HEK293 (cell line): ENCODE data around the gene ADGB.

Experiments used
- BCL11A ChIP-seq: fragments of 450-650 bp; formaldehyde crosslinking; IDR thresholded peaks from 2 replicates; pipeline ENCODE4 v1.5.1; 2016; ENCODE audit warnings: low read depth, missing biosample characterization, missing genetic modification characterization
- MEIS1 ChIP-seq: sonication (generic); formaldehyde crosslinking; IDR thresholded peaks from 2 replicates; pipeline ENCODE4 v1.8.1; 2022; ENCODE audit warnings: missing genetic modification reagents, mild to moderate bottlenecking, borderline replicate concordance
- PRDM4 ChIP-seq: fragments of 450-650 bp; formaldehyde crosslinking; IDR thresholded peaks from 2 replicates; pipeline ENCODE4 v1.5.1; 2017; ENCODE audit warnings: missing biosample characterization, missing genetic modification characterization
- PRDM6 ChIP-seq: fragments of 450-650 bp; formaldehyde crosslinking; IDR thresholded peaks from 2 replicates; pipeline ENCODE4 v1.5.1; 2017; ENCODE audit warnings: missing biosample characterization, missing genetic modification characterization
- RBAK ChIP-seq: fragments of 450-650 bp; formaldehyde crosslinking; IDR thresholded peaks from 2 replicates; pipeline ENCODE4 v1.5.1; 2016; ENCODE audit warnings: missing biosample characterization, missing genetic modification characterization
- ZBTB6 ChIP-seq: fragments of 450-650 bp; formaldehyde crosslinking; IDR thresholded peaks from 2 replicates; pipeline ENCODE4 v1.5.1; 2017; ENCODE audit warnings: missing biosample characterization, missing genetic modification characterization
- ZNF132 ChIP-seq: fragments of 450-650 bp; formaldehyde crosslinking; IDR thresholded peaks from 2 replicates; pipeline ENCODE4 v1.5.1; 2017; ENCODE audit warnings: missing biosample characterization, missing genetic modification characterization, borderline replicate concordance
- ZNF133 ChIP-seq: fragments of 450-650 bp; formaldehyde crosslinking; IDR thresholded peaks from 2 replicates; pipeline ENCODE4 v1.5.1; 2016; ENCODE audit warnings: missing biosample characterization, missing genetic modification characterization
- ZNF138 ChIP-seq: fragments of 450-650 bp; formaldehyde crosslinking; IDR thresholded peaks from 2 replicates; pipeline ENCODE4 v1.5.1; 2016; ENCODE audit warnings: missing biosample characterization, missing genetic modification characterization, borderline replicate concordance
- ZNF146 ChIP-seq: fragments of 450-650 bp; formaldehyde crosslinking; IDR thresholded peaks from 2 replicates; pipeline ENCODE4 v1.5.1; 2016; ENCODE audit warnings: missing biosample characterization, missing genetic modification characterization
- ZNF175 ChIP-seq: fragments of 450-650 bp; formaldehyde crosslinking; IDR thresholded peaks from 2 replicates; pipeline ENCODE4 v1.5.1; 2016; ENCODE audit warnings: missing biosample characterization, missing genetic modification characterization
- ZNF223 ChIP-seq: fragments of 450-650 bp; formaldehyde crosslinking; IDR thresholded peaks from 2 replicates; pipeline ENCODE4 v1.5.1; 2016; ENCODE audit warnings: missing biosample characterization, missing genetic modification characterization
- ZNF350 ChIP-seq: fragments of 450-650 bp; formaldehyde crosslinking; IDR thresholded peaks from 2 replicates; pipeline ENCODE4 v1.5.0; 2017; ENCODE audit warnings: missing biosample characterization, mild to moderate bottlenecking, missing genetic modification characterization
- ZNF362 ChIP-seq: fragments of 450-650 bp; formaldehyde crosslinking; IDR thresholded peaks from 2 replicates; pipeline ENCODE4 v1.5.1; 2016; ENCODE audit warnings: missing biosample characterization, missing genetic modification characterization
- ZNF488 ChIP-seq: fragments of 450-650 bp; formaldehyde crosslinking; IDR thresholded peaks from 2 replicates; pipeline ENCODE4 v1.5.1; 2016; ENCODE audit warnings: missing biosample characterization, missing genetic modification characterization
- ZNF521 ChIP-seq: fragments of 450-650 bp; formaldehyde crosslinking; IDR thresholded peaks from 2 replicates; pipeline ENCODE4 v1.5.1; 2017; ENCODE audit warnings: missing biosample characterization, mild to moderate bottlenecking, missing genetic modification characterization
- ZNF529 ChIP-seq: fragments of 450-650 bp; formaldehyde crosslinking; IDR thresholded peaks from 2 replicates; pipeline ENCODE4 v1.5.1; 2017; ENCODE audit warnings: missing genetic modification characterization, missing biosample characterization; ENCODE audit not compliant: insufficient replicate concordance
- ZNF549 ChIP-seq: fragments of 450-650 bp; IDR thresholded peaks from 2 replicates; pipeline ENCODE4 v1.5.1; 2018; ENCODE audit warnings: missing biosample characterization, missing genetic modification characterization, mild to moderate bottlenecking, inconsistent platforms, moderate library complexity
- ZNF560 ChIP-seq: fragments of 450-650 bp; formaldehyde crosslinking; IDR thresholded peaks from 2 replicates; pipeline ENCODE4 v1.5.1; 2017; ENCODE audit warnings: missing biosample characterization, missing genetic modification characterization, borderline replicate concordance
- ZNF580 ChIP-seq: fragments of 450-650 bp; formaldehyde crosslinking; IDR thresholded peaks from 2 replicates; pipeline ENCODE4 v1.5.1; 2016; ENCODE audit warnings: missing biosample characterization, missing genetic modification characterization
- ZNF600 ChIP-seq: fragments of 450-650 bp; formaldehyde crosslinking; IDR thresholded peaks from 2 replicates; pipeline ENCODE4 v1.5.1; 2016; ENCODE audit warnings: missing biosample characterization, missing genetic modification characterization
- ZNF621 ChIP-seq: fragments of 450-650 bp; formaldehyde crosslinking; IDR thresholded peaks from 2 replicates; pipeline ENCODE4 v1.5.1; 2017; ENCODE audit warnings: missing biosample characterization, missing genetic modification characterization
- ZNF629 ChIP-seq: fragments of 450-650 bp; formaldehyde crosslinking; IDR thresholded peaks from 2 replicates; pipeline ENCODE4 v1.5.1; 2017; ENCODE audit warnings: missing biosample characterization, missing genetic modification characterization
- ZNF645 ChIP-seq: fragments of 450-650 bp; formaldehyde crosslinking; IDR thresholded peaks from 2 replicates; pipeline ENCODE4; 2016; ENCODE audit warnings: missing biosample characterization, missing genetic modification characterization
- ZNF654 ChIP-seq: fragments of 450-650 bp; formaldehyde crosslinking; IDR thresholded peaks from 2 replicates; pipeline ENCODE4 v1.5.1; 2016; ENCODE audit warnings: low read depth, missing biosample characterization, missing genetic modification characterization
- ZNF670 ChIP-seq: fragments of 450-650 bp; formaldehyde crosslinking; IDR thresholded peaks from 2 replicates; pipeline ENCODE4 v1.5.1; 2016; ENCODE audit warnings: missing biosample characterization, missing genetic modification characterization, low read depth
- ZNF677 ChIP-seq: fragments of 450-650 bp; IDR thresholded peaks from 2 replicates; pipeline ENCODE4 v1.5.0; 2018; ENCODE audit warnings: missing biosample characterization, mild to moderate bottlenecking, missing genetic modification characterization, moderate library complexity
- ZNF701 ChIP-seq: fragments of 450-650 bp; formaldehyde crosslinking; IDR thresholded peaks from 2 replicates; pipeline ENCODE4 v1.5.1; 2016; ENCODE audit warnings: missing biosample characterization, missing genetic modification characterization
- ZNF776 ChIP-seq: fragments of 450-650 bp; formaldehyde crosslinking; IDR thresholded peaks from 2 replicates; pipeline ENCODE4 v1.5.0; 2017; ENCODE audit warnings: missing biosample characterization, missing genetic modification characterization, borderline replicate concordance
- ZNF791 ChIP-seq: fragments of 450-650 bp; formaldehyde crosslinking; IDR thresholded peaks from 2 replicates; pipeline ENCODE4 v1.5.1; 2016; ENCODE audit warnings: missing biosample characterization, missing genetic modification characterization
- ZNF837 ChIP-seq: fragments of 450-650 bp; formaldehyde crosslinking; IDR thresholded peaks from 2 replicates; pipeline ENCODE4 v1.5.1; 2016; ENCODE audit warnings: missing biosample characterization, missing genetic modification characterization
- ZNF843 ChIP-seq: fragments of 450-650 bp; formaldehyde crosslinking; IDR thresholded peaks from 2 replicates; pipeline ENCODE4 v1.5.1; 2016; ENCODE audit warnings: missing biosample characterization, missing genetic modification characterization
- ZSCAN30 ChIP-seq: fragments of 450-650 bp; IDR thresholded peaks from 2 replicates; pipeline ENCODE4 v1.5.1; 2018; ENCODE audit warnings: missing biosample characterization, mild to moderate bottlenecking, missing genetic modification characterization, moderate library complexity

The ADGB gene

GRCh38 chr6:146700078-146700686, 101.4 kb downstream of the ADGB start (continued):
- TF ChIP-seq PRDM4, result no peak
- no peak for TF ChIP-seq ZNF560
- no peak for TF ChIP-seq ZNF580 (tag by site-specific recombination)
- TF ChIP-seq MEIS1 (CRISPR knock-in tag), result no peak
- TF ChIP-seq ZNF138 (tag by site-specific recombination), result no peak
- no peak for TF ChIP-seq ZBTB6 (tag by site-specific recombination)
- TF ChIP-seq ZNF654, result peak; percentile 92
- TF ChIP-seq ZNF645 (tag by site-specific recombination), result no peak
- no peak for TF ChIP-seq ZNF843 (tag by site-specific recombination)
- TF ChIP-seq ZNF488 (tag by site-specific recombination), result no peak
- no peak for TF ChIP-seq RBAK (tag by site-specific recombination)
- TF ChIP-seq ZNF776 (tag by site-specific recombination), result no peak
- peak; percentile 57 for TF ChIP-seq ZNF133 (tag by site-specific recombination)
- TF ChIP-seq ZNF350 (tag by site-specific recombination), result 0 out of 2 replicates have a peak, but pooled peaks have one; percentile 33
- no peak for TF ChIP-seq ZNF837 (tag by site-specific recombination)
- TF ChIP-seq BCL11A (tag by site-specific recombination), result no peak
- no peak for TF ChIP-seq ZNF791 (tag by site-specific recombination)
- no peak for TF ChIP-seq ZNF549 (tag by site-specific recombination)
- no peak for TF ChIP-seq ZNF521
- TF ChIP-seq ZNF175 (tag by site-specific recombination), result no peak
- TF ChIP-seq ZNF132, result no peak
- no peak for TF ChIP-seq ZNF223 (tag by site-specific recombination)
- TF ChIP-seq ZNF677 (tag by site-specific recombination), result no peak
- TF ChIP-seq ZNF362 (tag by site-specific recombination), result no peak
- no peak for TF ChIP-seq ZNF621
- TF ChIP-seq ZNF629, result no peak
- no peak for TF ChIP-seq ZNF146
- no peak for TF ChIP-seq ZNF670
- TF ChIP-seq ZNF529 (tag by site-specific recombination), result no peak
- no peak for TF ChIP-seq ZNF600
- TF ChIP-seq PRDM6 (tag by site-specific recombination), result no peak
- no peak for TF ChIP-seq ZNF701 (tag by site-specific recombination)
- no peak; the same call in 1 of the 2 replicates for TF ChIP-seq ZSCAN30 (tag by site-specific recombination)
